ENCODE measurements around the gene DPYSL3.

Gene DPYSL3

DNA sequence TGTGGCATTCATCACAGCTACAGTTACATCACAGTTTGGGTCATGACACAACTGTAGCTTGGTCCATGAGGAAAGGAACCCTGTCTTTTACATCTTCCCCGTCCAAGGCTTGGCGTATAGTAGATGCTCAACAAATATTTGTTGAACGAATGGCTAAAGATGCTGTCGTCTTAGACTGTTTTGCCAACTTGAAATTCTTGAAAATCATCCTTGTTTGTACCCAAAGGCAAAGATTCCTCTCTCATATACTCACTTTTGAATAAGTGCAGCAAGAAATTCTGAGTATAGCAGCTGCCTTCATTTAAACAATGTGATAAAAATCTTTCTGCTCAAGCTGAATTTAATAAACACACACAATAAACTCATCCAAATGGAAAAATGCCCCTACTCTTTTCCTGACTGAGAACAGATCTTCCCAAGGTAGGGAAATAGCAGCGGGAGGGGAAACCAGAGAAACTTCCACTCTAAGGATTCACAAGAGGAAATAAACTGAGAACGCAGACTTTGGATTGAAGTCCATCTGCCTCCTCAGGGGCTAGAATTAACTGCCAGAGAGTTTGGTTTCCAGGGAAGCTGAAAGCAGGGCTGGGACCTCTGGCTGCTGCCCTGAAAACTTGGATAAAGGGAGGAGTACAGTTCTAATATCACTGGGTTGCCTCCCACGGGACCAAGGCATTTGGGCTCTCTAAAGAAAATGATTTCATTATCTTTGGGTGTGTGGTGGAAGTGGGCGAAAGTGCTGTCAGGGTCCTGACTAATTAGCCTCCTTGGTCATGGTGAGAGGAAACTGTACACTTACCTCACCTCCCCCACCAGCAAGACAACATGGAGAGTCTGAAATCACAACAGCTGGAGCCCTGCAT, 99.1 kb downstream of the DPYSL3 start:
- TF ChIP-seq, protein P1, sequence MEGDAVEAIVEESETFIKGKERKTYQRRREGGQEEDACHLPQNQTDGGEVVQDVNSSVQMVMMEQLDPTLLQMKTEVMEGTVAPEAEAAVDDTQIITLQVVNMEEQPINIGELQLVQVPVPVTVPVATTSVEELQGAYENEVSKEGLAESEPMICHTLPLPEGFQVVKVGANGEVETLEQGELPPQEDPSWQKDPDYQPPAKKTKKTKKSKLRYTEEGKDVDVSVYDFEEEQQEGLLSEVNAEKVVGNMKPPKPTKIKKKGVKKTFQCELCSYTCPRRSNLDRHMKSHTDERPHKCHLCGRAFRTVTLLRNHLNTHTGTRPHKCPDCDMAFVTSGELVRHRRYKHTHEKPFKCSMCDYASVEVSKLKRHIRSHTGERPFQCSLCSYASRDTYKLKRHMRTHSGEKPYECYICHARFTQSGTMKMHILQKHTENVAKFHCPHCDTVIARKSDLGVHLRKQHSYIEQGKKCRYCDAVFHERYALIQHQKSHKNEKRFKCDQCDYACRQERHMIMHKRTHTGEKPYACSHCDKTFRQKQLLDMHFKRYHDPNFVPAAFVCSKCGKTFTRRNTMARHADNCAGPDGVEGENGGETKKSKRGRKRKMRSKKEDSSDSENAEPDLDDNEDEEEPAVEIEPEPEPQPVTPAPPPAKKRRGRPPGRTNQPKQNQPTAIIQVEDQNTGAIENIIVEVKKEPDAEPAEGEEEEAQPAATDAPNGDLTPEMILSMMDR (IDR thresholded peaks at IDR 0.05; ENCODE audit: unreplicated experiment in 3 of 3), result no peak
- peak overlapping the region; percentile 20 to 89 (median 66) for H3K27ac Mint-ChIP-seq
- H3K4me1 Mint-ChIP-seq, result peaks cover 45% of the 10 kb centered on the region
- H3K4me3 Mint-ChIP-seq, result no peak overlapping the region
- H3K9me3 Mint-ChIP-seq, result no peaks in the 10 kb centered on the region
- peaks cover 7% of the 10 kb centered on the region for H3K27me3 Mint-ChIP-seq (ENCODE audit: low read depth)
- H3K36me3 Mint-ChIP-seq (ENCODE audit: low read depth), result peaks cover 22% of the 10 kb centered on the region

DNA sequence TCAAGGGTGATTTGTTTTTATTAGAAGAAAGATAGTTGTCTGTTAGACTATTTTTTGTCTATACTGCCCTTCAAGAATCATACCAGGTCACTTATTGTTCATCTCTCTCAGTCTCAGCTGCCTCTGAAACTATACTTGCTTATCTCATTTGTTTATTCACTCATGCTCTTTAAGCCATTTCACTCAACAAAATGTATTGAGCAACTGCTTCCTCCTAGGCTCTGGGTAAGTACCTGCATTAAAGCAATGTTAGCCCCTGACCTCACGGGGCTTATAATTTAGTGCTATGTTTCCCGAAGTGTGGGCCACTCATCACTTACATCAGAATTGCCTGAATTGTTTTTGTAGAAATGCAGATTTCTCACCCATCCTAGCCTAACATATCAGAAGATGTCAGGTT, 100.9 kb downstream of the DPYSL3 start:
- TF ChIP-seq, protein P1 (IDR thresholded peaks at IDR 0.05; ENCODE audit: unreplicated experiment in 3 of 3), result no peak
- H3K4me3 Mint-ChIP-seq, result no peak overlapping the region
- peaks cover 42% of the 10 kb centered on the region for H3K4me1 Mint-ChIP-seq
- H3K27me3 Mint-ChIP-seq (ENCODE audit: low read depth), result peaks cover 3% of the 10 kb centered on the region
- peaks cover 21% of the 10 kb centered on the region for H3K36me3 Mint-ChIP-seq (ENCODE audit: low read depth)
- H3K27ac Mint-ChIP-seq, result no peak overlapping the region
- H3K9me3 Mint-ChIP-seq, result no peaks in the 10 kb centered on the region

DNA sequence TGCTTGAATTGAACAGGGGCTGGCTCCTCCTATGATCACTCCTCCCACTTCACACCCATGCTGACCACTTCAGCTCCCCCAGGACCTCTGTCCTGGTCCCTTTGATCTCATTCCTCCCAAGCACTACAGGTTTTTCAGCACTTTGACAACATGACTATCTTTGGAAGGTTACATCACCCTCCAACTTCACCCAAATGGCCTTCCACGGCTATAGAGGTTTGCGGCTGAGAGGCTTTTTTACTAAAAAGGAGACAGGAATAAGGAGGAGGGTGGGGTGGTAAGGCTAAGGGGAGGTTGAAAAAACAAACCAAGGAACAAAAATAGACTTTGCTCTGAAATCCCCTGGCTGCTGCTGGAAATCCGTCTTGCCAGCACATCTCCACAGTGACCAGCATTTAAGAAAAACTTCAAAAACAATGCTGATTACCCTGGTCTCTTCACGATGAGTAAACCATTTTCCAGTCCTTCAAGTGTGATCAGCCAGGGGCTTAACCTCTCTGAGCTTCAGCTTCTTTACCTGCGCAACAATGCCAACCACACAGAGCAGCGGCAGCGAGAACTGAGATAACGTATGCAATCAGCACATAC, 102.7 kb downstream of the DPYSL3 start:
- Mint-ChIP-seq H3K4me3 (peak overlapping the region in 1 of 3 experiments; percentile 22), H3K27me3 (ENCODE audit: low read depth) (peaks cover 3% of the 10 kb centered on the region), H3K9me3 (no peaks in the 10 kb centered on the region), H3K36me3 (ENCODE audit: low read depth) (peaks cover 31% of the 10 kb centered on the region), H3K4me1 (peaks cover 37% of the 10 kb centered on the region), H3K27ac (peak overlapping the region; percentile 8 to 90 (median 74))
- TF ChIP-seq, protein P1 (IDR thresholded peaks at IDR 0.05; ENCODE audit: unreplicated experiment in 3 of 3), result no peak

DNA sequence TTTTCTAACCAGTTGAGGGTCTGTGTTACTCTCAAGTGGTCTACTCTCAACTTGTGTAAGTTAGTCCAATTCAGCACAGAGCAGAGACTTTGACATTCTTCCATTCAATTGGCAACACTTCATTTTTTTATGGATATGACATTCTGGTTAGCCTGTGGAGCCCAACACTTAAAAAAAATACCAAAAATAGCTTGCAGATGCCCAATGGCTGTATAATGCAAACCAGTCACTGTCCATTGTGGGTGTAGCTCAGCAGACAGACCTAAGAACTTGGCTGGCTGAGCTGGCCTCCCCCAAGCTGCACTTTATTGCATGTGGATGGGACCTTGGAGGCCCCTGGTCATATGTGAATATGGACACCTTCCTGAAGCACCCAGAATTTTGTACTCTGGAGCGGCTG, 103.2 kb downstream of the DPYSL3 start:
- TF ChIP-seq, protein P1 (IDR thresholded peaks at IDR 0.05; ENCODE audit: unreplicated experiment in 3 of 3), result no peak
- peak overlapping the region; percentile 8 to 90 (median 16) for H3K27ac Mint-ChIP-seq
- no peaks in the 10 kb centered on the region for H3K9me3 Mint-ChIP-seq
- H3K36me3 Mint-ChIP-seq (ENCODE audit: low read depth), result peaks cover 31% of the 10 kb centered on the region
- H3K4me3 Mint-ChIP-seq, result no peak overlapping the region
- H3K4me1 Mint-ChIP-seq, result peaks cover 31% of the 10 kb centered on the region
- H3K27me3 Mint-ChIP-seq (ENCODE audit: low read depth), result peaks cover 3% of the 10 kb centered on the region

DNA sequence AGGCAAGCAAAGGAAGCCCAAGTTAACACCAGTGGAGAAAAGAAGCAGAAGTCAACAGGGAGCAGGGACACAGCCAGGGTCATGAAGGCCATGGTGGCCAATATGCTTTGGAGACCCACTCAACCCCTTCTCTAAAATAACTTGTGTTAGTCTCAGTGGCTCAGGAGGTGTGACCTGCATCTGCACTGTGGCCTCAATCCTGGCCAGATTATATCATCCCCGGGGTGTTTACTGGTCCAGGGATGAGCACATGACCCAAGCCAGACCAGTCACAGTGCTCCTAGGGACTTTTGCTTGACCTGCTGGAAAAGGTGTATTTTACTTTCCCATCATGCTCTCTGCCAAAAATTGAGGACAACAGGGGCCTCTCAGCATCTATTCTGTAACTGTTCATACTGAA, 105.2 kb downstream of the DPYSL3 start:
- peak overlapping the region in 1 of 3 experiments; percentile 34 for H3K27ac Mint-ChIP-seq

More for the DNA sequence above, 105.2 kb downstream of the DPYSL3 start:
- Mint-ChIP-seq H3K36me3 (ENCODE audit: low read depth) (peaks cover 41% of the 10 kb centered on the region), H3K4me1 (peaks cover 19% of the 10 kb centered on the region), H3K4me3 (no peak overlapping the region), H3K27me3 (ENCODE audit: low read depth) (peaks cover 3% of the 10 kb centered on the region), H3K9me3 (no peaks in the 10 kb centered on the region)
- TF ChIP-seq, protein P1 (IDR thresholded peaks at IDR 0.05; ENCODE audit: unreplicated experiment in 3 of 3), result no peak
